DND-41 (cell line): ENCODE results near the gene CTBP1.

Experiments used
- CTCF ChIP-seq: IDR thresholded peaks from 2 replicates; pipeline ENCODE4 v1.5.1; 2012; ENCODE audit warnings: borderline replicate concordance, low read length, moderate library complexity, mild to moderate bottlenecking; ENCODE audit not compliant: poor library complexity, severe bottlenecking; ENCODE audit errors: extremely low read depth
- EZH2 ChIP-seq: IDR thresholded peaks from 3 replicates; pipeline ENCODE4 v1.6.1; 2012; ENCODE audit warnings: borderline replicate concordance, low read depth, mild to moderate bottlenecking, moderate library complexity, low read length, inconsistent platforms; ENCODE audit not compliant: severe bottlenecking

- no peak for TF ChIP-seq CTCF
- no peak for TF ChIP-seq EZH2
Measured at GRCh38 chr4:1230316-1230715, 18.6 kb downstream of the CTBP1 start.
